ENCODE data around the gene NEMP2.

DNA sequence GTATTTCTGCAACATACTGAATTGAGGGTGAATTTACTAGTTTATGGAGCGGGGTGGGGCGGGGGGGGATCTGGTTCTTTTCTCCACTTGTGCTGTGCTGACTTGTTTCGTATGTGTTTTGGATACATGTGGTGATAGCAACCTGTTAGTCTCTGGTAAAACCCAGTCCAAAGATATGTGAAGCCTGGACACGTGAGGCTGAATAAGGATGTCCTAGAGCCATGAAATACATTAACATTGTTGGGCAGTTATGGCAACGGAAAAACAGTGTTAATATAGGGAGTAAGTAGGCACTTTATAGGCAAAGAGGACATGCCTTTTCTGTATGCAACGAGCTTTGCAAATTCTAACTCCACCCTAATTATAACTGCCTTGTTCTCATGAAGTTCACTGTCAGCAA, 42.1 kb upstream of the NEMP2 start:
- TF ChIP-seq, protein P1, sequence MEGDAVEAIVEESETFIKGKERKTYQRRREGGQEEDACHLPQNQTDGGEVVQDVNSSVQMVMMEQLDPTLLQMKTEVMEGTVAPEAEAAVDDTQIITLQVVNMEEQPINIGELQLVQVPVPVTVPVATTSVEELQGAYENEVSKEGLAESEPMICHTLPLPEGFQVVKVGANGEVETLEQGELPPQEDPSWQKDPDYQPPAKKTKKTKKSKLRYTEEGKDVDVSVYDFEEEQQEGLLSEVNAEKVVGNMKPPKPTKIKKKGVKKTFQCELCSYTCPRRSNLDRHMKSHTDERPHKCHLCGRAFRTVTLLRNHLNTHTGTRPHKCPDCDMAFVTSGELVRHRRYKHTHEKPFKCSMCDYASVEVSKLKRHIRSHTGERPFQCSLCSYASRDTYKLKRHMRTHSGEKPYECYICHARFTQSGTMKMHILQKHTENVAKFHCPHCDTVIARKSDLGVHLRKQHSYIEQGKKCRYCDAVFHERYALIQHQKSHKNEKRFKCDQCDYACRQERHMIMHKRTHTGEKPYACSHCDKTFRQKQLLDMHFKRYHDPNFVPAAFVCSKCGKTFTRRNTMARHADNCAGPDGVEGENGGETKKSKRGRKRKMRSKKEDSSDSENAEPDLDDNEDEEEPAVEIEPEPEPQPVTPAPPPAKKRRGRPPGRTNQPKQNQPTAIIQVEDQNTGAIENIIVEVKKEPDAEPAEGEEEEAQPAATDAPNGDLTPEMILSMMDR (IDR thresholded peaks at IDR 0.05; ENCODE audit: insufficient read depth, low read length, poor library complexity, severe bottlenecking), result no peak
- no peak for TF ChIP-seq EZH2phosphoT487 (conservative IDR thresholded peaks at IDR 0.05; ENCODE audit: low read length)

All from SU-DHL-6 (cell line).